ENCODE data around the gene MAPK8IP2.
"Not testable (repeated sequence)": the region's sequence is repeated elsewhere in the genome, so short reads cannot be mapped to it uniquely, and the experiment has no call there.

GRCh38 chr22:50654664-50655063, 54.1 kb downstream of the MAPK8IP2 start:
- not testable (repeated sequence) for TF ChIP-seq CTCF (conservative IDR thresholded peaks at IDR 0.05 in 1 of 2, IDR thresholded peaks at IDR 0.05 in 1 of 2; ENCODE audit: low read depth in 1 of 2, low read length in 2 of 2); EZH2 (IDR thresholded peaks at IDR 0.05; ENCODE audit: low read length, missing control alignments)
